Activated CD8-positive, alpha-beta memory T cell treated with anti-CD3 and anti-CD28 coated beads, Interleukin-2, amount 50 U/mL, for 24 hours (primary cell): Measurements from ENCODE around the gene GTF3C4.
A peak's percentile ranks its signal among the peaks of the same experiment; 100 is the strongest.

Experiments
- DNase-seq: peaks from one replicate; pipeline ENCODE4 v3.0.0-alpha.2; 2020; ENCODE audit errors: extremely low read depth

The GTF3C4 gene

GRCh38 chr9:132647806-132648205, 22.5 kb upstream of the GTF3C4 start:
- no peak for DNase-seq

GRCh38 chr9:132648283-132648682, 22.0 kb upstream of the GTF3C4 start:
- DNase-seq, result no peak

DNA sequence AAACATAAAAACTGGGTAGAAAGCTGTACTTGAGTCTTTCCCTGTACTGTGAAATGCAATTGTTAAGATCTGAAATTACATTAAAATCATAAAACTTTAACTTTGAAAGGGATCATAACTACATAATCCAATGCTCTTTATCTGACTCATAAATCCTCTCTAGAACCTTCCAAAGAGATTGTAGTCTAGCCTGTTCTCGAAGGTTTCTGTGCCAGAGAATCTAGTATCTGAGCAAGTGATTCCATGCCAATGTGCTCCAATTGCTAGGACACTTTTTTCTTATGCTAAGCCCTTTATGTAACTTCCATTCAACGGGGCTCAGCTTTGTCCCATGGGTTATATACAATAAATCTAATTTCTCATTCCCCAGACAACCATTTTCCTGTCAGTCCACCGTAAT, 21.6 kb upstream of the GTF3C4 start:
- DNase-seq, result no peak

DNA sequence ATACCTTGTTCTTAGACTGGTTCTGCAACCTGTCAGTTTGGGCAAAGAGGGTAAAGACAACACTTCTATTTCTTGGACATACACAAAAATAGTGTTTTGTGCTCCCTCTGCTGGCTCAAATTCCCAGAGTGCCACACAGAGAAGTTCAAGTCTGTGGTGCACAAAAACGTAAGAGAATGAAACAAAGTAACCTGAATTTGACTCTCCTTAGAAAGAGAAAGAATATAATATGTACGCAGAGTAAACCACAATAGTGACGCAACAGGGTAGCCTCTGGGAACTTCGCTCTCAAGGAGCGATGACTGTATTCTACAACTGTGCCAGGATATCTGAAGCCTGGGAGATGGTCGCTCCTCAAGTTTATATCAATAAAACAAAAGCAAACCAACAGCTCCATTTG, 19.0 kb upstream of the GTF3C4 start:
- no peak for DNase-seq

DNA sequence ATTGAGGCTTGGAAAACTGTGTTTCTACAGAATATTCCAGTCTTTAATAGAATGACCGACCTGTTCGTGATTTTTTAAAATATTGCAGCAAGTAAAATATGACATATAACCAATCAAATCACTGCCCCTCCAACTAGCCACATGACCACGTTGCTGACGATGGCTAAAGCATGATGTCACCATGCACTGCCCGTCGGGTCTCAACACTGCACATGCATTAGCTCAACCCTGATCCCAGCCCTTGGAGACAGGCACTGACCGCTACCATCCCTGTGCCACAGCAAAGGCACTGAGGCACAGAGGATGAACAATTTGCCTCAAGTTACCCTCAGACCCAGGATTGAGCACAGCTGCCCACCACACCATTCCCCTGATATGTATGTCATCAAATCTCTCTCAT, 14.0 kb upstream of the GTF3C4 start:
- DNase-seq, result no peak

GRCh38 chr9:132662152-132662945, 7.9 kb upstream of the GTF3C4 start:
- DNase-seq, result no peak

DNA sequence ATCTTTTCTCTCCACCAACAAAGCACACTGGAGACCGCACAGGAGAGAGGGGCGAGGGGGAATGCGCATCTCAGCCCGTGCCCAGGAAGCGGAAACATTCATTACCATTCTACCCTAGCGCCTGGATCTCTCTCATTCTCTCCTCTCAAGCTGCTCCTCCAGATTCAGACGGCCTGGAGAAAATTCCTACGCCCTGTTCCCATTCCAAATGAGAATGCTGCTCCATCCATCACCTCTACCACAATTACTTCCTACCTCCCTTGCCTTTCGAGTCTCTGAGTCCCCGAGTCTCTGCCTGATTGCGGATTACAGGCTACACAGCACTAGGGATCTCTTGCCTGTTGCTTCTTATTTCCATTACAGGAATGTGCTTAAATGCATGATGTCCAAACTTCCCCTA, 7.1 kb upstream of the GTF3C4 start:
- DNase-seq, result no peak

DNA sequence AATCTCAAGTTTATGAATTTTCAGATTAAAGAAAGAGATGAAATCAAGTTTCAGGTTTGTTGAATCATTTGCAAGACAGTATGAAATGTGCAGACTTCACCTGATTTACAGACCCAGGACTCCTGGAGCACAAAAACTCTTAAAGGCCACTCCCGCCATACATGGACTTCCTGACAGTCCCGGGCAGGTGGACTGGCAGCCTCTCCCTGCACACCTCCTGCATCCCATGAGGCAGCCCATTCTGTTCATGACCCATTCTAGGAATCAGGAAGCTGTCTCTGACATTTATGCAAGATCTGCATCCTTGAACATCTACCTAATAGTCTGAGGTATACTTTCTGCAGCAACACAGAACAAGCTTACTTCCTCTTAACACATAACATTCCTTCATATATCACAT, 6.4 kb upstream of the GTF3C4 start:
- DNase-seq, result no peak

GRCh38 chr9:132669319-132669697, 956 bp upstream of the GTF3C4 start:
- no peak for DNase-seq

DNA sequence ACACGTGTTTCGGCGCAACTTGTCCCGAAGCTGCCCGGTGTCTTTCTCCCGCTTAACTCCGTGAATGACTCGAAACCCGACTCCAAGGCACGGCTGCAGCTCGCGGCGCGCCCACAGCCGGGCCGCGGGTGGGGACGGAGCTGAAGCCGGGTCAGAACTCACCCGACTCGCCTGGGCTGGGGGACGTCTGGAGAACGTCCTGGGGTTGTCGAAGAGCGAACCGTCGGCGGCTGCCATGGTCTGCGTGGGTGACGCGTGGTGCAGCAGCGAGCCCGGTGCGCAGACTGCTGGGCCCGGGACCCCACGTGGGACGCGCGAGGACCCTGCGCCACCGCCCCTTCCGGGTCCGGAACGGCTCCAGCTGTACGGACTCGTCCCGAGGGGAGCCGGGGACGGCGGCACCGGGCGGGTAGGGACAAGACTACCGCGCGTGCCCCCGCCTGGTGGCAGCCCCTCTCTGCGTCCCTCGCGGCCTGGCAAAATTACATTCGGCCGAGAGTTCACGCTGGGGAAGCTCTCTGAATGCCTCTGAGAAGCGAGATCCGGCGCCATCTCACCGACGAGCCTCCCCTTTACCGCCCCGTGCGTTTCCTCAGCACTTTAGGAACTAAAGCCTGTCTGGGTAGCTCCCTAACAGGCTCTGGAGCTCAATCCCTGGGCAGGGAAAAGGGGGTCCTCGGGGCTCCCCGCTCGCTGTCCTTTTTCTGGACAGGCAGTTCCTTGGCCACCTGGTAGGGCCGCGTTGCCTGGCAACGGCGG, 387 bp upstream of the GTF3C4 start, which contains the start of gene DDX31:
Gene DDX31 (minus strand): TSS at position 286 of the 759 bp plus-strand sequence. CDS start 49 bp downstream, at position 237.
- peak; percentile 64 for DNase-seq

- no peak for DNase-seq
Observed at GRCh38 chr9:132671620-132672412, 1.6 kb downstream of the GTF3C4 start.

- DNase-seq, result no peak
Observed at GRCh38 chr9:132672413-132672690, 2.1 kb downstream of the GTF3C4 start.

- DNase-seq, result no peak
Observed at GRCh38 chr9:132673355-132673754, 3.1 kb downstream of the GTF3C4 start.

- DNase-seq, result no peak
Observed at GRCh38 chr9:132674485-132674884, 4.2 kb downstream of the GTF3C4 start.

- DNase-seq, result no peak
Observed at GRCh38 chr9:132677976-132678375, 7.7 kb downstream of the GTF3C4 start.

GRCh38 chr9:132679946-132680625, 9.8 kb downstream of the GTF3C4 start:
- no peak for DNase-seq

DNA sequence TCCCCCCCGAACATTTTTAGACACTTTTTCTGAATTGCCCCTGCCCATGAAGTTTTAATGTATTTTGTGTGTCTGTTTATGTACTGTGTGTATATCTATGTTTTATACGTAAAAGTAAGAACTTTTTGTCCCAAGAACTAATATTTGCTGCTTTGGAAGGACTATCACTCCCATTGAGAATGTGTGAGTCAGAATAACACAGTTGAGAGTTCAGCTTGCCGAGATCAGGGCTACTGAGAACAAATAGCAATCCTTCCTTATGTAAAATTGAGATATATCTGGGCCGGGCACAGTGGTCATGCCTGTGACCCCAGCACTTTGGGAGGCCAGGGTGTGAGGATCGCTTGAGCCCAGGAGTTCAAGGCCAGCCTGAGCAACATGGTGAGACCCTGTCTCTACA, 11.3 kb downstream of the GTF3C4 start:
- DNase-seq, result no peak

DNA sequence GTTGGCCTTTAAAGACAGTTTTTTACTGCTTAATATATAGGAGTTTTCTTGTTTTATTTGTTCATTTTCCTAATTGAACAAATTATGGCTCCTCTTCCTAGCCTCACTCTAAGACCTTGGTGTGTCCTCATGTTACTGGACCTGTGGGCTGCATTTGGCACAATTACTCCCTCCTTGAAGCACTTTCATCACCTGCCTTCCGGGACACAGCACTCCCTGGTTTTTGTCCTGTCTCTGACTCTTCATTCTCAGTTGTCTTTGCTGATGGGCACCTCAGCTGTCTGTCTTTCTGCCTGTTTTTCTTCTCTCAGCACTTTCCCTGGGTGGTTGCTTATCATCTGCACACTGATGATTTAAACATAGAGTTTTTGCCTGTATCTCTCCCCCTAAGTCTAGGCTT, 13.6 kb downstream of the GTF3C4 start:
- DNase-seq, result no peak

DNA sequence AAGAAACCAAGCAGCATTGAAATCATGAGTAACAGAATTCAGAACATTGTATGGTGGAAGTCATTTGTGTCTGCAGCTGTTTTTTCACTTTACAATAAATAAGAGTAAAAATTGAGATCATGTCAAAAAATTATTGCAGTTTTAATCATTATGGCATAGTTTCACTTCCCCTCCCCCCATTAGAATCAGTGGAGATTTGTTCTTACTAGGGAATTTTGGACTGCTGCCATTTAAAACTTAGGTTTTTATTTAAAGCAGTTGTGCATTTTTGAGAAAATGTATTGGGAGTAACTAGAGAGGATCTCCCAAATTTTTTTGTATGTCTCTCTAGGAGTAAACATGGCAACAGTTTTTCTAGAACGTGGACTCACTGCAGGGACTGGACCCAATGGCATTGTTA, 20.4 kb downstream of the GTF3C4 start:
- DNase-seq, result no peak

GRCh38 chr9:132694144-132694543, 23.9 kb downstream of the GTF3C4 start:
- no peak for DNase-seq

GRCh38 chr9:132697230-132697629, 27.0 kb downstream of the GTF3C4 start:
- no peak for DNase-seq

DNA sequence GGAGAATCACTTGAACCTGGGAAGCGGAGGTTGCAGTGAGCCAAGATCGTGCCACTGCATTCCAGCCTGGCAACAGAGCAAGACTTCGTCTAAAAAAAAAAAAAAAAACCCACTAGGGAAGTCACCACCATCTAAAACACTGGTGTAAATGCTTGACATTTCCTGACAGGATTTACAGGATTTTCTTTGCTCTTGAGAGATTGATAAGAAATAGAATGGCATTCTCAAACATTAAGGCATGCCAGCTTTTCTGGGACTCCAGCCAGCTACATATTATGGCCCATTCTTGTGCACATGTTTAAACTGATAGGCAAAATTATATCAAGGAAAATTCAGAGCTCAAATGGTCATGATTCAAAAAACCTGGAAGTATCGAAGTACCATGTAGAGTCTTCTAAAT, 28.7 kb downstream of the GTF3C4 start:
- DNase-seq, result no peak
